ENCODE measurements around the gene DNAJC11.
A peak's percentile ranks its signal among the peaks of the same experiment; 100 is the strongest.
"Not testable (repeated sequence)": the region's sequence is repeated elsewhere in the genome, so short reads cannot be mapped to it uniquely, and the experiment has no call there.

DNAJC11 gene

GRCh38 chr1:6651909-6652308, 49.7 kb downstream of the DNAJC11 start:
- DNase-seq = no peak

DNA sequence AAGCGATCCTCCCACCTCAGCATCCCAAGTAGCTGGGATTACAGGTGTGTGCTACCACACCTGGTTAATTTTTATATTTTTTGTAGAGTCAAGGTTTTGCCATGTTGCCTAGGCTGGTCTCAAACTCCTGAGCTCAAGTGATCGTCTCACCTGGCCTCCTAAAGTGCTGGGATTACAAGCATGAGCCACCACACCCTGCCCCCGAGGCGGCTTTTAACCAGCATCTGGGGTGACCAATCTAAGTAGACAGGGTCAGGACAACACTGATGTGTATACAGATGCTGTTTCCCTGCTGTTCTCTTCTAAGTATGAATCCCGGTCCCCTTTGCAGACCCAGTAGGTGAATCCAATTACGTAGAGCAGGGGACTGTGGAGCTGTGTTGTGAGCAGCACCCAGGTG, 53.1 kb downstream of the DNAJC11 start:
- DNase-seq = no peak

GRCh38 chr1:6646499-6647148, 55.0 kb downstream of the DNAJC11 start:
- DNase-seq = no peak

DNA sequence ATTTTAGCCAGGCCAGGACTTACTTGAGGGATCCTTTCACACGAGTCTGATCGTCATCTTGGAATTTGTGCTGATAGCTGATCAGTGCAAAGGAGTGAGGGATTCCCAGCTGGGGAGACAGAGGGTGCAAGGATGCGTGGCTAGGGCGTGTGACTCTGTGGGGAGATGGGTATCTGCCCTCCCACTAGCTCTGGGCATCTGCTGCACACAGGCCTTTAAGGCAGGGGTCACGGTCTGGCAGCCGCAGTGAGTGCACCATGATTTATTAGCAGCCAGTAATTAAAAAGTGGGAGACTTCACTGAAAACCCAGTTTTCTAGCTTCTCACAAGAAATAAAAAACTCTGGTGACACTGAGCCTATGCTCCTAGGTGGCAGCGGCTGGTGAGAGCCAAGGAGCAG, 56.6 kb downstream of the DNAJC11 start:
- DNase-seq = no peak

- DNase-seq = not testable (repeated sequence)
Measured at GRCh38 chr1:6640867-6641266, 60.7 kb downstream of the DNAJC11 start.

- DNase-seq = no peak
Measured at GRCh38 chr1:6638226-6638625, 63.4 kb downstream of the DNAJC11 start.

DNA sequence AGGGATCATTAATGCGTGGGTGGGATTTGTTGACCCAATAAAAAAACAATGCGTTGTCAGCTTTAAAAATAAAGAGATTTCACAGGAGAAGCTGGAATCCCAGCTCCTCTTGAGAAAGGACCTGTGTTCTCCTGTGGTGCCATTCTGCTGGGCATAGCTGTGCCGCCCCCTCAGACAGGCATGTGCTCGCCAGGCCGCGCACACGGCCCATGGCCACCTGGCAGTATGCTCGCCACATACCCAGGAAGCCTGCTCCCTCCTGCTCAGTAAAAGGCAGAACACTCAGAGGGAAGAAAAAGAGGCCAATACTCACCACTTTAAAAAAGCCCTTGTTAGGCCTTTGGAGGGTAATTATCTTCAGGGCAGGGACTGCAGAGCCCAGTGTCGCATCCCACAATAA, 63.8 kb downstream of the DNAJC11 start:
- DNase-seq = no peak

GRCh38 chr1:6636778-6637177, 64.8 kb downstream of the DNAJC11 start:
- not testable (repeated sequence) for DNase-seq

DNA sequence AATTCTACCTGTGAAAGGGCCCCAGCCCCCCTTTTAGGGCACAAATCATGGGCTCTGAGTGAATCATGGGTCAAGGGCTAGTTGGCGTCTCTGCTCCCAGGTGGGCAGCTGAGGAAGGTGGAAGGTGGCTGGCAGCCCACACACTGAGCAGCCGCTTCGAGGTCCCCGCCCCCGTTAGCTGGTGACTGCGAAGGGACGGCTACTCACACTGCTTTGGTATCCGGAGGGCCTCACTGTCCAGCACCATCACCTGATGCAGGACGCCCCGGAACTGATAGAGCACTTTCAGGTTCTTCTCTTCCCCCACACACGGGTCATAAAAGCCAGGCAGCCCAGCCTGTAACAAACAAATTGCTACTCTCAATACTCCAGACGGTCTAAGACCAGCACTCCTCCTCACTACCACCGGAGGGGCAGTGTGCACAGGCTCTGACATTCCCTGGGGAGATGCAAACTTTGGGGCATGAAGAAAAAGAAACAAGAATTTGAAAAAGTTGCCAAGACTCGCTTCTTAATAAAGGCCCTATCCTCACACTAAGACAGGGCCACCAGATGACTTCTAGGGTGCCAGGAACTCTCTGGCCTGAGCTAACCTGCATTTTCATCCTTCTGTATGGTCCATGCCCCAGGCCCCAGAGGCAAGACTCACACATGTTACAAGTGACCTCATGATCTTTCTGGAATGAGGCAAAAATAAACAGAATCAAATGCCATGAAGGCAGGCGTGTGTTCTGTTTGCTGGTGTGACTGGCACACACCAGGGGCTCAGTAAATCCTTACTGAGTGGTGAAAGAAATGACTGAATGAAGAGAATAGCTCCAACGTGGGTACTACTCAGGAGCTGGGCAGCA, 65.5 kb downstream of the DNAJC11 start:
- DNase-seq = no peak

GRCh38 chr1:6635161-6635909, 66.3 kb downstream of the DNAJC11 start:
- DNase-seq = no peak

DNA sequence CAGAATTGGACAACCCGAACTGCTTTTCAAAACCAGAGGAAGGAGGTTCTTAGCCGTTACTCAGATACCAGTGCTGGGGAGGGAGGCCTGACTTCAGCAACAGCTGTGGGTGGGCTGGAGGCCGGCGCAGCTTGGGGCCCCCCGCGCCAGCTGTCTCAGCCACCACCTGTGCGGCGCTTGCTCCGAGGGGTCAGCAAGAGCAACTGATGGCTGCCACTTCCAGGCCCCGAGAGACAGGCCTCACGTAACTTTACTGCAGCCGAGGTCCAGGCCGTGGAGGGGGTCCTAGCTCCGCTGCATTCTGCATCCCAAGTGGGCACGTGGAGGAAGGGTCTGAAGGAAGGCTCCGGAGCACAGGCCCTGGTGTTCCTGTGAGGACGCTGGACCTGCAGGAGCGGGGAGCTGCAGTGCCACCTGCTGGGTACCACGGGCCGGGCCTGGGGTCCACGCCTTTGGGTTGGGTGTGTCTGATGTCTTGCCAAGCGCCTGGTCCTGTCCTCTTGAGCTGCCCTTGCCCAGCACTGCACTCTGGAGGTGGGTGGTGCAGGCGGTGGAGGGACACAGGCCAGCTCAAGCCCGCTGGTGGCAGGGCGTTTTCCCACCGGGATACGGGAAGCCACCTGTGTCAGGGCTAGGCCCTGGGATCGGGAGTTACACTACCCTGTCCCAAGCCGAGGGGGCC, 67.1 kb downstream of the DNAJC11 start:
- no peak for DNase-seq

GRCh38 chr1:6632588-6633514, 68.8 kb downstream of the DNAJC11 start:
- DNase-seq = no peak

- DNase-seq = no peak
Measured at GRCh38 chr1:6631058-6631457, 70.6 kb downstream of the DNAJC11 start.

GRCh38 chr1:6630027-6630426, 71.6 kb downstream of the DNAJC11 start:
- DNase-seq = no peak

- DNase-seq = no peak
Measured at GRCh38 chr1:6628971-6629479, 72.6 kb downstream of the DNAJC11 start.

GRCh38 chr1:6627841-6628545, 73.6 kb downstream of the DNAJC11 start:
- DNase-seq = no peak

- DNase-seq = no peak
Measured at GRCh38 chr1:6627031-6627430, 74.6 kb downstream of the DNAJC11 start.

DNA sequence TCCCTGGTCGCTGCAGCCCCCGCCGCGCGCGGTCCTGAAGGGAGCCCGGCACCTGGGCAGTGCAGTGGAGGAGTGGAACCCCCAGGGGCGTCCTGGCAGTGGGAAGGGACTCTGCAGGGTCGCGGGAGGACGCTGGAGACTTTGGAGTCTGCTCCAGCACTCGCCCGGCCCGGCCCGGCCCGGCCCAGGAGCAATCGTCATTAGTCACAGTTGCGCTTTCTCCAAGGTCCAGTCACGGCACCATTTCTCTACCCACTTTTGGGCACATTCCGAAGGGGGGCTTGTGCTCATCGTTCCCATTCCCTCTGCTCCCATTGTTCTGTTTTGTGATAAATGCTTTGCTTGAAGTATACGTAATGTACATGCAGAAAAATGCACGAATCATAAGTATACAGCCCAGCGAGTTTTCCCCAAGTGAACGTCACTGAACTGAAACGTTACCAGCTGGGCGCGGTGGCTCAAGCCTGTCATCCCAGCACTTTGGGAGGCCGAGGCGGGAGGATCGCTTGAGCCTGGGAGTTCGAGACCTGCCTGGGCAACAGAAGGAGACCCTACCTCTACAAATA, 75.9 kb downstream of the DNAJC11 start:
- DNase-seq = no peak

GRCh38 chr1:6624710-6625583, 76.7 kb downstream of the DNAJC11 start, which contains the start of gene THAP3:
Gene THAP3 (plus strand): TSS chr1:6624868. CDS start chr1:6625219, 351 bp downstream.
- DNase-seq = peak; percentile 85
